BJ (cell line): ENCODE measurements around the gene MEGF6. TPM values are rescaled to one million over a fixed set of nuclear protein-coding genes. Genes with fewer than 3 reads are reported as not detected.

Source experiments
- CTCF ChIA-PET: fragments of 350-600 bp; formaldehyde crosslinking; extraction: SDS; loops from one replicate; lab custom pipeline; 2021; ENCODE audit warnings: antibody characterized with exemption, inconsistent platforms; lab: Yijun Ruan, JAX
- POLR2A ChIA-PET: fragments of 300-600 bp; sonication (Branson Sonifier 250); formaldehyde crosslinking; extraction: SDS; loops from one replicate; lab custom pipeline; 2021; ENCODE audit warnings: antibody characterized with exemption; lab: Charles Lee
- DNase-seq: peaks from one replicate; pipeline ENCODE4 v3.0.0-alpha.2; 2011; ENCODE audit warnings: low read depth
- H3K27me3 ChIP-seq: 2 replicates; pipeline ENCODE4 v1.6.0; 2011; ENCODE audit warnings: low read length; ENCODE audit not compliant: control insufficient read depth, insufficient read depth
- H3K36me3 ChIP-seq: 2 replicates; pipeline ENCODE4 v1.5.1; 2011; ENCODE audit warnings: low read length; ENCODE audit not compliant: control insufficient read depth, insufficient read depth
- H3K4me3 ChIP-seq: 2 replicates; pipeline ENCODE4 v1.5.1; 2011; ENCODE audit warnings: low read depth, mild to moderate bottlenecking, control low read depth, low read length
- polyA plus RNA-seq: library from polyadenylated mRNA; depleted of rRNA; stranded (reverse); fragments of >200 nt; gene quantifications from 2 replicates; pipeline ENCODE4 v1.2.3, GENCODE V29; 2011
- TF ChIP-seq, protein P1 (sequence below): IDR thresholded peaks from 2 replicates; pipeline ENCODE4 v1.5.1; 2011; ENCODE audit warnings: low read depth, mild to moderate bottlenecking, control low read depth, inconsistent platforms, low read length, moderate library complexity; ENCODE audit not compliant: insufficient read depth

Gene MEGF6
- polyA plus RNA-seq, 1 experiment, result 77.4 TPM

DNA sequence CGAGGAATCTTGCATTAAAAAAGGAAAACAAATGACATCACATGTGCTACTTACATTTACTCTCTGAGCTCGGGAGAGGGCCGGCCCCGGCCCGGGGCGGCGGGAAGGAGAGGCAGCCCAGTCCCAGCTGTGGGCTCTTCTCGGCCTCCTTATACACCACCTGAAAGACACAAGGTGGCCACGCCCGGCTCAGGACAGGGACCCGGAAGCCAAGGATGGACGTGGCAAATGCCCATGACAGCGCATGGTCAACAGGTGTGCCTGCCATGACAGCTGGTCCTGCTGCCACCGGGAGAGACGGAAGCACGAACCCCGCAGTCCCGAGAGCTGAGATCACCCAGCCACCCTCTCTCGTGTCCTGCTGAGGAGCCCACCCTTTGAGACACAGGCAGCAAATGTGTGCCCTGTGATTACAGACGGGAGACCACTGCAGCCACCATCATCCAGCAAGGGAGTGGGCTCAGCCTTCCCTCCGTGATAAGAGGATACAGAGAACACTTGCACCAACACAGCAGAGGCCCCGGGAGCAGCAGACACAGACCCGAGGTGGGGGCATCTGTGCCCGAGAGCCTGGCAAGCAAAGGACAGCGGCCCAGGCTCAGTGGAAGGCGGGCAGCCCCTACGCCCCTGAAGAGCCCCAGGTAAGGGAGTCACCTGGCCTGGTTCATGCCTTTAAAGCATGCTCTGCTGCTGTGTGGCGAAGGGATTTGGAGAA lies 22.2 kb upstream of the MEGF6 start:
- peaks cover 30% of the 10 kb centered on the region for H3K36me3 ChIP-seq
- TF ChIP-seq, protein P1, sequence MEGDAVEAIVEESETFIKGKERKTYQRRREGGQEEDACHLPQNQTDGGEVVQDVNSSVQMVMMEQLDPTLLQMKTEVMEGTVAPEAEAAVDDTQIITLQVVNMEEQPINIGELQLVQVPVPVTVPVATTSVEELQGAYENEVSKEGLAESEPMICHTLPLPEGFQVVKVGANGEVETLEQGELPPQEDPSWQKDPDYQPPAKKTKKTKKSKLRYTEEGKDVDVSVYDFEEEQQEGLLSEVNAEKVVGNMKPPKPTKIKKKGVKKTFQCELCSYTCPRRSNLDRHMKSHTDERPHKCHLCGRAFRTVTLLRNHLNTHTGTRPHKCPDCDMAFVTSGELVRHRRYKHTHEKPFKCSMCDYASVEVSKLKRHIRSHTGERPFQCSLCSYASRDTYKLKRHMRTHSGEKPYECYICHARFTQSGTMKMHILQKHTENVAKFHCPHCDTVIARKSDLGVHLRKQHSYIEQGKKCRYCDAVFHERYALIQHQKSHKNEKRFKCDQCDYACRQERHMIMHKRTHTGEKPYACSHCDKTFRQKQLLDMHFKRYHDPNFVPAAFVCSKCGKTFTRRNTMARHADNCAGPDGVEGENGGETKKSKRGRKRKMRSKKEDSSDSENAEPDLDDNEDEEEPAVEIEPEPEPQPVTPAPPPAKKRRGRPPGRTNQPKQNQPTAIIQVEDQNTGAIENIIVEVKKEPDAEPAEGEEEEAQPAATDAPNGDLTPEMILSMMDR, result no peak

DNA sequence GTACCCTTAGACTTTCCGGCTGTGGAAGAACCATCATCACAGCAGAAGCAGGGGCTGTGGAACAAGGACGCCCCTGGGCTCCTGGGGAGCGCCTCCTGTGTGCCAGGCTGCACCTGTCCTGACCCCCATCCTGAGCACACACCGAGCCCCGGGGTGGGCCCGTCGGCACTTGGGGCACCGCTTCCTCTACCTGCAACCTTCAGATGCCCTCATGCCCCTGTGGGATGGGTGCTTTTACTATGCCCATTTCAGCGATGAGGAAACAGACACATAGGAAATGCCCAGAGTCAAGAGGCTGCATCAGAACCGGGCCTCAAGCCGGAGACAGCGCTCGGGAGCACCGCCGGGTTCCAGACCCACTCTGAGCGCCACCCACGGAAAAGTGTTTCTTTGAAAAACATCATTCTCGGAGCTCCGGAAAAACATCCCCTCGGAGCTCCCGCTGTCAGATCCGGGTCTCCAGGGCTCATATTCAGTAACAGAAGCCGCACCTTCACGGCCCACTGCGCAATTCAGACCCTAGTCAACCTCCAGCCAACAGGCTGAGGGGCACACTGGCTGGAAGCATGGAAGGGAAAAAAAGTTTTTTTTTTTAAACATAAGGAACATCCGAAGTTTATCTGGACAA lies 21.5 kb upstream of the MEGF6 start:
- TF ChIP-seq, protein P1, result no peak
- no peak for DNase-seq
- CTCF ChIA-PET, result interaction anchor here (5.4 kb wide), 1 partner anchor 180 kb away, joined by 16 read pairs; no protein-coding TSS in a partner anchor
- no peaks in the 10 kb centered on the region for H3K27me3 ChIP-seq
- H3K36me3 ChIP-seq, result peaks cover 35% of the 10 kb centered on the region
- POLR2A ChIA-PET, result no interaction called here
- no peak overlapping the region for H3K4me3 ChIP-seq

More for the DNA sequence above, 22.2 kb upstream of the MEGF6 start:
- Histone ChIP-seq H3K27me3 (no peaks in the 10 kb centered on the region), H3K4me3 (no peak overlapping the region)
- POLR2A ChIA-PET, result no interaction called here
- CTCF ChIA-PET, result interaction anchor here (5.4 kb wide), 1 partner anchor 181 kb away, joined by 16 read pairs; no protein-coding TSS in a partner anchor
- DNase-seq, result no peak

DNA sequence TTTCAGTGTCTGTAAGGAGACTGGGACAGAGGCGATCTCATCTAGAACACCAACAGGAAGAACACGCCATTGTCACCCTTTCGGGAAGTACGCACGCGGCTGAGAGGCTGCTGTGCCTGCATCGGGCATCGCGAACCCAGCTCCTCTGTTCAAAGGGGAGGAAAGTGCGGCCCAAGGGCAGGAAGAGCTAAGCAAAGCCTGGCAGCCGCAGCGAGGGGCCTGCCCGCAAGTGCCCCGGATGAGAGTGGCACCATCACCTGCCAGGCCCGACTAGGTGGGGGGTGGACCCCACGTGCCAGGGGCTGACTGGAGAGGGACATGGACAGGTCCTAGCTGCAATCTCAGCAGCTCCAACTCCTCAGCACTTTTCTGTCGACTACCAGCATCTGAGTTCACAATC lies 21.0 kb upstream of the MEGF6 start:
- peaks cover 39% of the 10 kb centered on the region for H3K36me3 ChIP-seq
- DNase-seq, result no peak
- H3K27me3 ChIP-seq, result no peaks in the 10 kb centered on the region
- TF ChIP-seq, protein P1, result no peak
- CTCF ChIA-PET, result interaction anchor here (5.4 kb wide), 1 partner anchor 180 kb away, joined by 16 read pairs; no protein-coding TSS in a partner anchor
- POLR2A ChIA-PET, result interaction anchor here (1.0 kb wide), 1 partner anchor 89 kb away, joined by 3 read pairs; no protein-coding TSS in a partner anchor
- no peak overlapping the region for H3K4me3 ChIP-seq

DNA sequence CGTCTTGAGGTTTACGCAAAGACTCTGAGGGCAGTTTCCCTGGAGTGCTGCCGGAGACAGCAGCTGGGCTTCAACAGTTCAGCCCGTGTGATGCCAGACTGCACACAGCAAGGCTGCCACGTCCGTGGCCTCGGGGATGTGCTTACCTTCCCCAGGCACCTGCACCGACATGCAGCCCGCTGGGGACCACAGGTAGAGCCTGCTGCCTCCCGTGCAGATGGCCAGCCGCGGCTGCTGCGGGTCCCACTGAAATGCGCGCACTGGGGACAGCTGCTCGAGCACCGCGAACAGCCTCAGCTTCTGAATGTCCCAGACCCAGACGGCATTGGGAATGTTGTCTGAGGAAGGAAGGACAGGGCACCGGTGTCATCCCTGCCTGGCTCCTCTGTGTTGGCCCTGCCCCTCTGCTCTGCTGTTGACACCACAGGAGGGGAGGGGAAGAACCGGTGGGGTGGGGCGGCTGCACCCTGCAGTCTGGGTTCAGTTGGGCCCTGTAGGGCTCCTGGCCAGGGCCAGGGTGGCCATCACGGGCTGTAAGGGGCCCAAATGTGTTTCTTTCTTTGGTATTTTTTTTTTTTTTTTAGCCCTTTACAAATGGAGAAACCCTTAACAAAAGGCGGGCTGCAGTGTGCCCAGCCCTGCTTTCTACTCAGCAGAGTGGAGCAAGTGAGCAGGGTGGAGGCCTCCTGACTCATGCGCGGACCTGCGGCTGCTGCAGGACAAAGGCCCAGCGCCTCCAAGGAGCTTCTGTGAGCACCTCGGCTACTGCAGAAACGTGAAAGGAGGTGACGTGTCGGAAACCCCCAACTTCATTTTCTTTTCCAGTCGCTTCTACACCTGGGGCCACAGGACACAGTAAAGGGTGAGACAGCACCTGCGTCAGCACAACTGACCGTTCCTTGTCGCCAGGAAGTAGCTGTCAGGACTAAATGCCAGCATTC lies 20.3 kb upstream of the MEGF6 start:
- DNase-seq, result no peak
- TF ChIP-seq, protein P1, result no peak
- H3K4me3 ChIP-seq, result no peak overlapping the region
- H3K27me3 ChIP-seq, result no peaks in the 10 kb centered on the region
- H3K36me3 ChIP-seq, result peaks cover 38% of the 10 kb centered on the region
- CTCF ChIA-PET, result interaction anchor here (1.0 to 5.4 kb wide), 3 partner anchors 11 to 179 kb away, joined by 3 to 16 read pairs (median 12); no protein-coding TSS in a partner anchor
- POLR2A ChIA-PET, result interaction anchor here (1.0 kb wide), 1 partner anchor 90 kb away, joined by 3 read pairs; no protein-coding TSS in a partner anchor
